Stimulated activated CD4-positive, alpha-beta T cell treated with anti-CD3 and anti-CD28 coated beads, TNF-alpha, amount 100 ng/mL, for 4 hours (primary cell): ENCODE data around the gene BICDL2.
"Not testable (repeated sequence)": the region's sequence is repeated elsewhere in the genome, so short reads cannot be mapped to it uniquely, and the experiment has no call there.

ENCODE experiments used
- DNase-seq, 3 experiments: peaks; one replicate each; pipeline ENCODE4 v3.0.0-alpha.2; 2020; ENCODE audit warnings: low read depth in 3 of 3

The BICDL2 gene

DNA sequence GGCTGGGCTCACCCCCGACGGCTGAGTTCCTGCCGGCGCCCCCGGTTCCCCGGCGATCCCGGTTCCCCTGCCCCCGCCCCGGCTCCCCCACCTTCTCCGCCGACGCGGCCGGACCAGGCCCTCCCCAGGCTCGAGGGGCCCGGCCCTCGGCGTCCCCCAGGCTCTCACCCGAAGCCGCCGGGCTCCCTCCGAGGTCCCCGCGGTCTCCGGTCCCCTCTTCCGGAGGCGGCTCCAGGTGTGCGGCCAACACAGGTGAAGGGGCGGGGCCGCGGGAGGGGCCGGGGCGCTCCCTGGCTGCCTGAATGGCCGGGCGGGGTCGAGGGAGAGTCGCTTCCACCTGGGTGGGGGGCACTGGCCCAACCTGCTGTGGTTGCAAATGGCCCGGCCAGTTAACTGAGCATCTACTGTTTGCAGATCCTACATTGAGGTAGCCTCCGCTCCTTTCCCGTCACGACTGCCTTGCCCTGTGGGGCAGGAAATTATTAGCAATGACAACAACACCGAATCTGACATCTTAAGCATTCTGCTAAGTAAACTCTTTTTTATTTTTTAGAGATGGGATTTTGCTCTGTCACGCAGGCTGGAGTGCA is at the start of gene BICDL2:
Gene BICDL2 (minus strand): TSS at position 219 of the 590 bp plus-strand sequence. CDS start 1,448 bp downstream, outside the sequence.
- DNase-seq, result no peak

DNA sequence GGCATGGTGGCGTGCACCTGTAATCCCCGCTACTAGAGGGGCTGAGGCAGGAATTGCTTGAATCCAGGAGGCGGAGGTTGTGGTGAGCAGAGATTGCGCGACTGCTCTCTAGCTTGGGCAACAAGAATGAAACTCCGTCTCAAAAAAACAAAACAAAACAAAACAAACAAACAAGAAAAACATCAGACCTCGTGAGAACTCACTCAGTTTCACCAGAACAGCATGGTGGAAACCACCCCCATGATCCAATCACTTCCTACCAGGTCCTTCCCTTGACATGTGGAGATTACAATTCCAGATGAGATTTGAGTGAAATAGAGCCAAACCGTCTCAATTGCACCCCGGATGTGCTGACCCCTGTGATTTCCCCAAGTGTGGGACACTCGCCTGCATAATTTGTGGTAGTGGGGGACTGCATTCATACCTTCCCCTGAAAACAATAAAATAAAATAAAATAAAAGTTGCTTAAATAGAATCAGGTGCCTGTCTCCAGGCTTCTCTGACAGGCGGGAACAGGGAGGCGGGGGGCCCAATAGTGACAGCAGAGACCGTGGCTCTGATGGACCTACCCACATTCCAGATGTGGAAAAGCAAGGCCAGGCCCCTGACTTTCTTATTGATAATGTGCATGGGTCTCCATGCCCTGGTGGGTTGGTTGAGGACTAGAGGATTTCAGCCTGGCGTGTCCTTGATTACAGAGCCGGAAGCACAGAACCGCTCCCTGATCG is 49.3 kb upstream of the BICDL2 start:
- DNase-seq, result no peak

DNA sequence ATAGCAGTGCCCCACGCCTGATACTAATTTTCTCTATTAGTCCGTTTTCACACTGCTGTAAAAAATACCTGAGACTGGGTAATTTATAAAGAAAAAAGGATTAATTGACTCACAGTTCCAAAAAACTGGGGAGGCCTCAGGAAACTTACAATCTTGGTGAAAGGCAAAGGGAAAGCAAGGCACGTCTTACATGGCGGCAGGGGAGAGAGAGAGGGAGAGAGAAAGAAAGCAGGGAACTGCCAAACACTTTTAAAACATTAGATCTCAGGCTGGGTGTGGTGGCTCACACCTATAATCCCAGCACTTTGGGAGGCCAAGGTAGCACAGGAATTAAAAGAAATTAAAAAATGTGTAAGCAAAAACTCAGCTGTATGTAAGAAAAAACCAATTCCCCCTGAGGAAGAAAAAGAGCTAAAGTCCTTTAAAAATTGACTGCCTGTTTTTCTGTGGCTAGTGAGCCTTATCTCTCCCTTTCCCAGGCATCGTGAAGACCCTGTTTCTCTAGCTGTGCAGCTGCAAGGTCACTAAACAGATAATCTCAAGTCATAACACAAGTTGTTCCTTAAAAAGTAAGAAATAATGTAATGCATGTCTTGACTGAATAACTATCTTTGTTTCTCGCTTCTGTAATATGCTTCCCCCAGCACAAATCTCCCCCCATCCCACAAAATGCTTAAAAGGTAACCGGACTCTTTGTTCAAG is 48.4 kb upstream of the BICDL2 start:
- DNase-seq, result no peak

- no peak for DNase-seq
Measured at GRCh38 chr16:3084491-3084890, 47.7 kb upstream of the BICDL2 start.

DNA sequence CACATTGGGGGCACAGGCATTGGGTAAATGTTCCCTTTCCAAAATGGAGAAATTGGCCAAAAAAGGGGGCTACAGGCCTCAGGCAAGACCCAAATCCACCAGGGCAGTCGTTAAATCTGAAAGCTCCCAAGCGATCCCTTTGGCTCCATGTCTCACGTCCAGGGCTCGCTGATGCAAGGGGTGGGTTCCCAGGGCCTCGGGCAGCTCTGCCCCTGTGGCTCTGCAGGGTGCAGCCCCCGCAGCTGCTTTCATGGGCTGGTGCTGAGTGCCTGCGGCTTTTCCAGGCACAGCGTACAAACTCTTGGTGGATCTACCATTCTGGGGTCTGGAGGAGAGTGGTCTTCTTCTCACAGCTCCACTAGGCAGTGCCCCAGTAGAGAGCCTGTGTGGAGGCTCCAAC is 46.7 kb upstream of the BICDL2 start:
- DNase-seq, result not testable (repeated sequence)

GRCh38 chr16:3081957-3082356 is 45.2 kb upstream of the BICDL2 start:
- not testable (repeated sequence) for DNase-seq

- DNase-seq, result no peak
Measured at GRCh38 chr16:3080024-3080423, 43.3 kb upstream of the BICDL2 start.

DNA sequence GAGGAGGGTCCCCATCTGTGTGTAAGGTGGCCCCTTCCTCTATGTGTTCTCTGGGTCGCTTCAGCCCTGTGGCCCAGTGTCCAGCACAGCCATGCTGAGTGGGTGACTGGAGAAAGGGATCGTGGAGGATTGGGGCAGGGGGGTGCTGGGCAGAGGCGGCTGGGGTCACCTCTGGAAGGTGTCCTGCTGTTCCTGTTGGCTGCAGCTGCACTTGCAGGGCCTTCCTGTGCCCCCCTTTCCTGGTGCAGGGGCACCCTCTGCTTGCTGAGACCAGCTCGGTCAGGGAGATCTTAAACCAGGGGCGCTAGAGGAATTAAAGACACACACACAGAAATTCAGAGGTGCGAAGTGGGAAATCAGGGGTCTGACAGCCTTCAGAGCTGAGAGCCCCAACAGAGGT is 39.8 kb upstream of the BICDL2 start:
- no peak for DNase-seq

- not testable (repeated sequence) for DNase-seq
Measured at GRCh38 chr16:3075946-3076345, 39.2 kb upstream of the BICDL2 start.

- DNase-seq, result no peak
Measured at GRCh38 chr16:3075523-3075915, 38.8 kb upstream of the BICDL2 start.

- peak in 1 of 3 experiments; percentile 67 for DNase-seq
Measured at GRCh38 chr16:3074860-3075522, 38.2 kb upstream of the BICDL2 start.

- no peak for DNase-seq
Measured at GRCh38 chr16:3073448-3073847, 36.7 kb upstream of the BICDL2 start.

- not testable (repeated sequence) for DNase-seq
Measured at GRCh38 chr16:3072576-3073263, 36.0 kb upstream of the BICDL2 start.

DNA sequence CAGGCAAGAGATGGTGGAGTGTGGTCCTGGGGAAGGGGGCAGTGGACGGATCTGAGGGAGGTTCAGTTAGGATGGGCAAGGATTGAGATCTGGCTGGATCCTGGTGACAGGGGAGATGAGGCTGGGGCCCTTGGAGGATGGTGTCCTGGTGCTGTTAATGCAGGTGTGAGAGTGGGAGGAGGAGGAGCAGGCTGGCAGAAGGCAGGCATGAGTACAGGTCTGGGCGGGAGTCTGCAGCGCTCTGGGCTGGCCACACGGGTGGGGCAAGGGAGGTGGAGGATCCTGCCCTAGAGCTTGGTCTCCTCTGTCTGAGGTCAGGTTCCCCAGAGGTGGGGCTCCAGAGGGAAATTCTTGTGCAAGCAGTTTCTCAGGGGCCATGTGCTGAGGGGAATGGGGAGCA is 35.4 kb upstream of the BICDL2 start:
- DNase-seq, result not testable (repeated sequence)

- no peak for DNase-seq
Measured at GRCh38 chr16:3071655-3072054, 34.9 kb upstream of the BICDL2 start.

GRCh38 chr16:3070608-3071111 is 33.9 kb upstream of the BICDL2 start:
- DNase-seq, result no peak

DNA sequence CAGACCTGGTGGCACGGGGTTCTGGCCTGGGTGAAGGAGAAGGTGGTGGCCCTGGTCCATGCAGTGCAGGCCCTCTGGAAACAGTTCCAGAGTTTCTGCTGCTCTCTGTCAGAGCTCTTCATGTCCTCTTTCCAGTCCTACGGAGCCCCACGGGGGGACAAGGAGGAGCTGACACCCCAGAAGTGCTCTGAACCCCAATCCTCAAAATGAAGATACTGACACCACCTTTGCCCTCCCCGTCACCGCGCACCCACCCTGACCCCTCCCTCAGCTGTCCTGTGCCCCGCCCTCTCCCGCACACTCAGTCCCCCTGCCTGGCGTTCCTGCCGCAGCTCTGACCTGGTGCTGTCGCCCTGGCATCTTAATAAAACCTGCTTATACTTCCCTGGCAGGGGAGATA is 32.4 kb upstream of the BICDL2 start:
- not testable (repeated sequence) for DNase-seq

GRCh38 chr16:3068487-3068886 is 31.7 kb upstream of the BICDL2 start:
- no peak for DNase-seq

GRCh38 chr16:3066440-3066748 is 29.6 kb upstream of the BICDL2 start:
- no peak for DNase-seq

DNA sequence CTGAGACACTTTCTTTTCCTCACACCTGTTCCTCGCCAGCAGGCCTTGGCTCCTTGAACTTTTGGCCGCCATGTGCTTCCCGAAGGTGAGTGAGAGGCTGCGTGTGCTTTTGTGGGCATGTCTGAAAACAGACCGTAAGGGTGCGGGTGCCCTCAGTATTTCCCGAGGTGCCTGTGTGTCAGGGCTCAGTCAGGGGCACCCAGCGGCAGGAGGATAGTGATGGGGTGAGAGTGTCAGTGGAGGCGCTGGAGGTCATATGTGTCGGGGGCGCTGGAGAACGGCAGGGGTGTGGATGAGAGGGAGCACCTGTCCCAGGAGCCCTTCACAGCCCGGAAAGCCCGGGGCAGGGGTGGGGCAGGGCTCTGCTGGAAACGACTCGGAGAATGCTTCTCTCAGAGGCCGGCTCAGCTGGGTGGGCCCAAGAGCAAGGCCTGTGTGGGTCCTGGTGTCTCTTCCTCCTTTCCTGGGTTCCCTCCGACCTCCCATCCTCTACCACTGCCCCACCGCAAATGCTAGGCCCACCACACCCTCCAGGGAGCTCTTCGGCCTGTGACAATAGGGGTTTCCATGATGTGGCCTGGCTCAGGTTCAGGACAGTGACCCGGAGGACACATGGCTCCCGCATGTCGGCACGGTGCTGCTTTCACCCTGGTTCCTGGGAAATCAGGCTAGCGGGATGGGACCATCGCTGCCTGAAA is 29.1 kb upstream of the BICDL2 start:
- no peak for DNase-seq
